Activated CD4-positive, alpha-beta T cell treated with anti-CD3 and anti-CD28 coated beads, Interleukin-2, Interleukin-6, amounts not matched to agents 100 ng/mL and 50 ng/mL, durations not matched to agents 16 hours and 8 hours (primary cell): ENCODE results near the gene PSMB8.
A peak's percentile ranks its signal among the peaks of the same experiment; 100 is the strongest.
"Not testable (repeated sequence)": the region's sequence is repeated elsewhere in the genome, so short reads cannot be mapped to it uniquely, and the experiment has no call there.

ENCODE experiments used
- DNase-seq: peaks from one replicate; pipeline ENCODE4 v3.0.0-alpha.2; 2020

Gene PSMB8

DNA sequence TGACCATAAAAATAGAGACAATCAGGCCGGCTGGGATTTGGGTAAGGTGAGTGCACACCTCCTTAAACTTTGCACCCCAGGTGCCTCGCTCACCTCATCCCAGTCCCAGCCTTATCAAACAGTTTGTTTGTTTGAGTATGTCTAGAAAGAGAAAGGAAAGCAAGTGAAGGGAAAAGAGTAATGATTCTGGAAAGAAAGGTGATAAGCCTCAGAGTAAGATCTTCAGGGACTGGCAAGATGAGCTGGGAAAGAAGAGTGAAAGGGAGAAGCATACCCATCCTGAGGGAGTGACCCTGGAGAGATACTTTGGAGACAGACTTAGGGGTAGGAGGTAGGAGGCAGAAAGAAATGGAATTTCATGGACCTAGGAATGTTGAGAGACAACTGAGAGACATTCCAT lies 7.0 kb downstream of the PSMB8 start:
- DNase-seq = no peak

DNA sequence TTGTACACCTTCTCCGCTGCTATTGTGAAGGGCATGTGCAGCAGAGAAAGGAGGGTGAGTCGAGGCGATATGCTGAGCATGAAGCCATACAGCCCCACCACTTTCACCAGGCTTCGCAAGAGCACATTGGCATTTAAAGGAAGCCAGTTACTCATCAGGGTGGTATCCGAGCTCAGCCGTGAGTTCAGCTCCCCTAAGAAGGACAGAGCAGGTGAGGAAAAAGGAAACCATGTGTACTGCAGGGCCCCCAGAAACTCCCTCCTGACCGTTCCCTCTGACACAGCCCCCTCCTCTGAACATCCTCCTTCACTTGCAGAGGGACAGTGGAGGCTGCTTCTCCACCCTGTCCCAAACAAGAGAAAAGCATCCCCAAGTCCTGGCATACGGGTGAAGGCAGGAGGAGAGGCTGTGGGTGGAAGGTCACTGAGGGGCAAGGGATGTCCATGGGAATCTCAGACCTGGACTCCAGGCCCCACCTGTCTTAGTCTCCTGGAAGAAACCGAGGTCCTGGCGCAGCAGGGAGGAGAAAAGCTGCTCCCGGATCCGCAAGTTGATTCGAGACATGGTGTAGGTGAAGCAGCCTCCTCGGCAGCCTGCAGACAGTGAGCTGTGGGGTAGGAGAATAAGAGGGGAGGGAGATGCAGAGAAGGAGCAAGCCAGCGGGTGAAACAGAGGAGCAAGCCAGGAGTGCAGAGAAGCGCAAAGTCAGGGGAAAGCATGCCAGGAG lies 8.5 kb downstream of the PSMB8 start:
- no peak for DNase-seq

DNA sequence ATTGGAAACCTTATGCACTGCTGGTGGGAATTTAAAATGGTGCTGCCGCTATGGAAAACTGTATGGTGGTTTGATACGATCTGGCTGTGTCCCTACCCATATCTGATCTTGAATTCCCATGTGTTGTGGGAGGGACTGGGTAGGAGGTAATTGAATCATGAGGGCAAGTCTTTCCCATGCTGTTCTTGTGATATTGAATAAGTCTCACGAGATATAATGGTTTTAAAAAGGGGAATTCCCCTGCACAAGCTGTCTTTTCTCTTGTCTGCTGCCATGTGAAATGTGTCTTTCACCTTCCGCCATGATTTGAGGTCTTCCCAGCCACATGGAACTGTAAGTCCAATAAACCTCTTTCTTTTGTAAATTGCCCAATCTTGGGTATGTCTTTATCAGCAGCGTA lies 10.2 kb downstream of the PSMB8 start:
- no peak for DNase-seq

DNA sequence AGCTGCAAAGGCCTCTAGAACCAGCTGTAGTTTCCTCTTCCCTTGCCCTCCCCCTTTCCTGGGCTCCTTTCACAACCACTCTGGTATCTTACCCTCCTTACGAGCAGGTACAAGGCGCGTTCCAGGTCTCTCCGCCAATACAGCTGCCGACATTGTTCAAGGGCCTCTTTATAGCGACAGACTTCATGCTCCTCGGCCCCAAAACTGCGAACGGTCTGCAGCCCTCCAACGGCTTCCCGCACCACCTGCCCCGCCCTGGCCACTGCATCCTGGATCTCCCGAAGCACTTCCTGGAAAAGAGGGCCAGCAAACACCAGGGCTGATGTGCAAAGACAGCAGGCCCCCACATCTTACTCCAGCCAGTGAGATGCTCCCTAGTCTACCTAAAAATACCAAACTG lies 11.3 kb downstream of the PSMB8 start:
- no peak for DNase-seq

GRCh38 chr6:32830936-32831335 lies 12.9 kb downstream of the PSMB8 start:
- no peak for DNase-seq

DNA sequence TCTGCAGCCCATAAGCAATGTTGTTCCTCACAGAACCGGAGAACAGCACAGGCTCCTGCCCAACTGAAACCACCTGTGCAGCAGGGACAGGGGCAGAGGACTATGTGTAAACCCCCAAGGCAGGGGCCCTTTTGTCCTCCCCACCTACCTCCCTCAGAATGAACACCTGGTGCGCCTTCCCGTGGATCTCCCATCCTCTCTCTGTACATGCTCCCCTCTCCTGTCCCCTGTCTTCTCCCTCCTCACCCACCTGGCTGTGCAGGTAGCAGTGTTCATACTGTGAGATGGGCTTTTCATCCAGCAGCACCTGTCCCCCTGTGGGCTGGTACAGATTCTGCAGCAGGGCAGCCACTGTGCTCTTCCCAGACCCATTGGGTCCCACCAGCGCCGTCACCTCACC lies 13.8 kb downstream of the PSMB8 start:
- no peak for DNase-seq

DNA sequence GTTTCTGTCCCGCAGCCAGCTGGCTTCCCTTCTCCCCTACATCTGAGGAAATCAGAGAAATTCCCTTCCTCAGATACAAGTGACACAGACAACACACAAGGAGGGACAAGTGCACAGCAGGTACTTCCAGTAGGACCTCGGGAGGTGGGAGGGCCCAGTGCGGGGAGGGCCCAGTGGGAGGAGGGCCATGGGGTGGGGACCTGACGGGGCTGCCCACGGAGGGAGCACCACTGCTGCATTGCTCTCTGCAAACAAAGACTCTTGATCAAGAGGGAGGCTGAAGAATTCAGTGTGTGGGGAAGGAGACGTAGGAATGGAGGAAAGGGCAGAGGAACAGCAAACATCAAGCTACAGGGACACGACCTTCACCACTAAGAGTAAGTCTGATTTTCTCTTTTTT lies 14.4 kb downstream of the PSMB8 start:
- no peak for DNase-seq

GRCh38 chr6:32827025-32827424 lies 16.8 kb downstream of the PSMB8 start:
- DNase-seq = no peak

GRCh38 chr6:32825966-32826365 lies 17.9 kb downstream of the PSMB8 start:
- no peak for DNase-seq

DNA sequence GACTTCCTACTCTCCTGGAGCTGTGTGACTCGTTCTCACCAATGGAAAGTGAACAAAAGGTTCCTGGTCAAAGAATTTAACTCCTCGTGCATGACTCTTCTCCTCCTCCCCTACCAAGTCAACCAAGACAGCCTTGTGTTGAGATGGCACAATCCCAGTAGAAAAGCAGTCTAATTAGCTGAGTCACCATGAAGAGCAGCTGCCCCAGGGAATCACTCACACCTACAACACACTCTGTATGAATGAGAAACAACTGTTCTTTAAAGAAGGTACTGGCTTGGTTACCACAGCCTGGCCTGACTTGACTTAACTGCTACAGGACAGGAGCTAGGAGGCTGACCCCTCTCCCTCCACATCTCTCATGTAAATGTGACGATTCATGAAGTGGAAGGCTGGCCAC lies 24.1 kb downstream of the PSMB8 start:
- DNase-seq = no peak

- no peak for DNase-seq
These were observed 25.0 kb downstream of the PSMB8 start for GRCh38 chr6:32818867-32819266.

GRCh38 chr6:32816746-32817204 lies 27.1 kb downstream of the PSMB8 start, which contains the start of gene HLA-DOB:
HLA-DOB (minus strand) TSS chr6:32817002; CDS start chr6:32816951, 51 bp downstream.
- DNase-seq = peak; percentile 40

GRCh38 chr6:32815996-32816395 lies 27.9 kb downstream of the PSMB8 start:
- DNase-seq = no peak

DNA sequence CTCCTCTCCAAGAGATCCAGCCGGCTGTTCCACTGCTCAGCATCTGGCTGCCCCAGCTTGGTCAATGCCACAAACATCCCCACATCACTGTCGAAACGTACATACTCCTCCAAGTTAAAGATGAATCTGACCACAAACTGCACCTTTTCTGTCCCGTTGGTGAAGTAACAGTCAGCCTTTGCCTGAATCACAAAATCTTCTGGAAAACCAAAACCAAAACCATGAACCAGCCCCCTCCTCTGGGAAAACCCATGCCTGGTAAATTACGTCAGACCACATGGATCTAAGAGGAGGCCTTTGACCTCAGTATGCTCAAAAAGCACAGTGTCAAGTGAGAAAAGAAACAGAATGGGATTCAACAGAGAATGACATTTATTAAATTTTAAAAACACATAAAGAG lies 28.7 kb downstream of the PSMB8 start:
- DNase-seq = no peak

- DNase-seq = no peak
These were observed 29.7 kb downstream of the PSMB8 start for GRCh38 chr6:32814145-32814544.

DNA sequence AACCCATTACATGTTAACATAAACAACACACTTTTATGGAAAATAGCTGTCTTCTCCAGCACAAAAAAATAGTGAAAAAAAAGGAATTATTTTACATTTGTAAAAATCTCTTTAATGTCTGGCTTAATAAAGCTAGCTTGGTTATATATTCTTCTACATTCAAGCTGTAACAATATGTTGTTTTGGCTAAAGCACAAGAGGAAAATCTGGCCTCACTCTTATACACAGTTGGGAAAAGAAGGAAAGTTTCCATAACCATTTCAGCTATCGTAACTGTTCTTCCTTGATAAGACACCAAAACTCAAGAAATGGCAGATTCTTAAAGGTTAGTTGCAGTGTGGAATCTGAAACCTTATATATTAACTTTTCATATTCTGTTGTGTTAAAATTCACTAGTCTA lies 34.7 kb downstream of the PSMB8 start:
- no peak for DNase-seq

GRCh38 chr6:32807020-32807580 lies 36.7 kb downstream of the PSMB8 start:
- no peak for DNase-seq

DNA sequence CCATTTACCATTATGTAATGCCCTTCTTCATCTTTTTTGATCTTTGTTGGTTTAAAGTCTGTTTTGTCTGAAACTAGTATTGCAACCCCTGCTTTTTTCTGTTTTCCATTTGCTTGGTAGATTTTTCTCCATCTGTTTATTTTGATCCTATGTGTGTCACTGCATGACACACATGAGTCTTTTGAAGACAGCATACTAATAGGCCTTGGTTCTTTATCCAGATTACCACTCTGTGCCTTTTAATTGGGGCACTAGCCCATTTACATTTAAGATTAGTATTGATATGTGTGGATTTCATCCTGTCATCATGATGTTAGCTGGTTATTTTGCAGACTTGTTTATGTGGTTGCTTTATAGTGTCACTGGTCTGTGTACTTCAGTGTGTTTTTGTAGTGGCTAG lies 38.4 kb downstream of the PSMB8 start:
- DNase-seq = not testable (repeated sequence)

DNA sequence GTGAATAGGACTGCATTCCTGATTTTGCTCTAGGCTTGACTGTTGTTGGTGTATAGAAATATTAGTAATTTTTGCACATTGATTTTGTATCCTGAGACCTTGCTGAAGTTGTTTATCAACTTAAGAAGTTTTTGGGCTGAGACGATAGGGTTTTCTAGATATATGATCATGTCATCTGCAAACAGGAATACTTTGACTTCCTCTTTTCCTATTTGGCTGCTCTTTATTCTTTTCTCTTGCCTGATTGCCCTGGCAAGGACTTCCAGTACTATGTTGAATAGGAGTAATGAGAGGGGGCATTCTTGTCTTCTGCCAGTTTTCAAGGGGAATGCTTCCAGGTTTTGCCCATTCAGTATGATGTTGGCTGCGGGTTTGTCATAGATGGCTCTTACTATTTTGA lies 40.4 kb downstream of the PSMB8 start:
- no peak for DNase-seq

DNA sequence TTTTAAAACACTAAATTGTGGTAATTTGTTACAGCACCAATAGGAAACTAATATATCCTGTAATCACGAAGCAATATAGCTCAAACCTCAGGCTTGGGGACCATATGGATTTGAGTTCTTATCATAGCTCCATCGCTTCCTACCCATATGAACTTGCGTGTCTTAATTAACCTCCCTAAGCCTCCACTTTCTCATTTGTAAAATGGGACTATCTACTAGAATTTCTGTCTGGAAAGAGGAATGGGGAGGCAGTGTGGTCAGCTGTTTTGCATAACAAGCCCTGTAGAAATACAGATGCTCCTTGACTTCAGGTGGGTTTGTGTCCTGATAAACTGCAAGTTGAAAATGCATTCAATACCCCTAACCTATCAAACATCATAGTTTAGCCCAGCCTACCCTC lies 44.1 kb downstream of the PSMB8 start:
- no peak for DNase-seq

- no peak for DNase-seq
These were observed 44.7 kb downstream of the PSMB8 start for GRCh38 chr6:32799168-32799567.

DNA sequence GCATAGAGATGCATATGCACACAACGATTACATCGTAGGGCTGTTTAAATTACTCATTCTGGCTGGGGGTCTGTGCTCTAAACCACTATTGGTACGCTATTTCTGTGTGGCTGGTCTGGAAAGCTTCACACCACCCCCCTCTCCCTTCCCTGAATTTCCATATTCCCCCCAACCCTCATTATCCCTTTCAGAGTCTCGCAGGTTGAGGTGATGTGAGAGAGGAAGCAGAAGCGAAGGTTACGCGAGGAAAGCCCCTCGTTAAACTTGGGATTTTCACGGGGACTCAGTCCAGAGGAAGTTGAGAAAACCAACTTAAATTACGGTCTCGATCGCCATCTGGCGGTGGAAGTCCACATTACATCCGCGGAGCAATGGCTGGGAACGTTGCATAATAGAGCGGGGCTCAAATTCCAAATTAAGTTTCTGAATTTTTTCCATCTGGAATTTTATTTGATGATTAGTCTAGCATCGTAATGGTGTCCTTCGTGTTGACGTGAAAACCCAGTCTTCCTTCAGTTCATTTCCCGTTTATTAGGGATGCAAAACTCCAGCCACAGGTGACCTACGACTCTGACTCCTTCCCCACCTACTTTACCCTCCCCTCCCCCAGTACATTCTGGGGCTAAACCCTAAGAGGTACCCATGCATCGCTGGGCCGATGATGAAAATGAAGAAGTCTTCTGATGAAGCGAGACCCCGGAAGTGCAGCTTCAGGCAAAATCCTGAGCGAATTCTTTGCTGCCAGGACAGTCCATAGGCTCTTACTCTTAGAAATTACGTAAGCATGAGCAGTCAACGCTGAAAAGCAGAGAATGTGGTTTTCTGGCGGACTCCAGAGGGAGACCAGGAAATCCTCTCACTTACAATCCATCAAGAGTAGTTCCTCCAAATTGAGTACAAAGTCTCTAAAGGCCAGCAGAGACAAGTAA lies 46.7 kb downstream of the PSMB8 start:
- DNase-seq = peak; percentile 82

- no peak for DNase-seq
These were observed 49.3 kb downstream of the PSMB8 start for GRCh38 chr6:32794510-32794909.
